ENCODE measurements around the gene OSR1. TPM values are rescaled to one million over a fixed set of nuclear protein-coding genes. Genes with fewer than 3 reads are reported as not detected.

Gene OSR1
- total RNA-seq, 2 donors from 2014 or later, result 59.7 to 67.9 TPM

DNA sequence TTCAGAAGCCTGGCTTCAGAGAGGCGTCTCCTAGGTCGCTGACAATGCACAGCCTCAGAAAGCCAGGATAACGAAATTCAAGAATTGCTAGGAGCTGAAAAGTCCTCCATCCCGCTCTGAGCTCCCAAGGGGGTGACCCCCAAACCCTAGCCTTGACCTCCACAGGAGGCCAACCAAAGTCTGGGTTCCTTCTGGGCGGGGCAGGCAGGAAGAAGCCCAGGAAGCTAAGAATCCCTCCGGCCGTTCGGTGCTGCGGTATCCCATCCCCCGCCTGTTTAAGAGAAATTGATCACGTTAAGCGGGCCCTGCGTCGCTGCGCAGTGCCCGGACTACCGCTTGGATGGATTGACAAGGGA lies 2.5 kb upstream of the OSR1 start:
- ATAC-seq (no peak), DNase-seq (no peak)
- intact Hi-C loops (cut with DNase I), result loop anchor here (1.0 to 10.0 kb wide), 7 partner anchors 271 to 926 kb away; no protein-coding TSS in a partner anchor

DNA sequence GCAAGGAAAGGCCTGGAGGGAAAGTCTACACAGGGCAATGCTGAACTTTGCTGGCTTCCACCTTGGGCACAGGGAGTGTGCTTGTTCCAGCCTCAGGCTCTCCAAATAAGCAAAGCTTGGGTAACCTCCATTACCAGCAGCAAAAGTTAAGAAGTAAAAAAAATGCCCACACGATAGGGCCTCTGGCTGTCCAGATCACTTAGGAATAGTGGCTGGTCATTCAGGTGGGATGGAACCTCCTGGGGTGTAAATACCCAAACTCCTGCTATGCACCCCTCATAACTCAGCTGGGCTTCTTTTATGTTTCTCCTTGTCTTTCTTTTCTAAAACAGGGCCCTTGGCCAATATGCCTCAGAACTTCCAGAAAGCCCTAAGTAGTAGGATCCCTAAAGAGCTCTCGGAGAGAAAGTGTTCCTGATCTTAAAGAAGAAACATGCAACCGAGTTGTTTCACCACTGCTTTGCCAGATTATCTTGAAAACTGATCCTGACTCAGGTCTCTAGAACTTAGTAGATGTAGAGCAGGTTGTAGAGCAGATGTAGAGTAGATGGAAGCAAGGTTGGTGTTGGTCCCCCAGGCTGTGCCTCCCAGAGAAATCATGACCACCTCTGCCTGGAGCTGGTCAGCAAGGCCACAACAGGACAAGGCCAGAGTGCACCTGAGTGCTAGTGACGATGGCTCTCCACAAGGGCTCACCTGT lies 2.0 kb upstream of the OSR1 start:
- DNase-seq (no peak), ATAC-seq (no peak)
- intact Hi-C loops (cut with DNase I), result loop anchor here (1.0 to 10.0 kb wide), 7 partner anchors 272 to 926 kb away; no protein-coding TSS in a partner anchor

DNA sequence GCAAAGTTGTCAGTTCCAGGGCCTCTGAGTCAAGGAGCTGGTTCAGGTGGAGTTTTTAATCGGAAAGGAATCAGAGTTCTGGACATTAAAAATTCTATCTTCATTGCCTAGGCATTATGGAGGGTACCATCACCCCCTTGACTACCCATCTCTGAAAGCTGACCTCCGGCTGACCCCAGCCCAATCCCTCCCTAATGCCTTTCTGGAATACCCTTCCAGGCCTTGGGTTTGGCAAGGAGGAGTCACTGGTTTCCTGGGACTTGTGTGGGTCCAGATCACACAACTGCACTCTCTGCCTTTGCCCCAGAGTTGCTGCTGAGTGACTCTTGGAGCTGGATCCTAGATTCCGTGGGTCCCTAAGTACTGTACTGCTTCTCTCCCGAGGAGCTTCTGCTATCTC lies 1.0 kb upstream of the OSR1 start:
- no peak for ATAC-seq
- DNase-seq, result no peak
- intact Hi-C loops (cut with DNase I), result loop anchor here in 1 of 2 donors (10.0 kb wide), 3 partner anchors 325 to 475 kb away; no protein-coding TSS in a partner anchor

DNA sequence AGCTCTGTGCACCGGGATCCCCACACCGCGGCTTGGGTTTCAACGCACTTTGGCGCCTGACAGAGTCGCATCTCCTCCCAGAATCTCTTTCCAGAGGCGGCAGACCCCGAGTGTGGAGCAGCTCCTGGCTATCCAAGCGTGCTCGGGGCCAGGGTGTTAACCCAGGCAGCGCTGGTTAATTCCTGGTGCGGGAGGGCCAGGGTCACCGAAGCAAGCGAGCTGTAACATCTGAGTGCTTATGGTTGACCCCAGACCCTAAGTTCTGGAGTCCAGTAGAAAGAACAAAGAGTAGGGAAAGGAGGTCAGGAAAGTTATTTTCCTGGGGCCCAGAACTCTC lies 566 bp upstream of the OSR1 start:
- ATAC-seq (no peak), DNase-seq (no peak)
- intact Hi-C loops (cut with DNase I), result loop anchor here in 1 of 2 donors (10.0 kb wide), 3 partner anchors 324 to 474 kb away; no protein-coding TSS in a partner anchor

DNA sequence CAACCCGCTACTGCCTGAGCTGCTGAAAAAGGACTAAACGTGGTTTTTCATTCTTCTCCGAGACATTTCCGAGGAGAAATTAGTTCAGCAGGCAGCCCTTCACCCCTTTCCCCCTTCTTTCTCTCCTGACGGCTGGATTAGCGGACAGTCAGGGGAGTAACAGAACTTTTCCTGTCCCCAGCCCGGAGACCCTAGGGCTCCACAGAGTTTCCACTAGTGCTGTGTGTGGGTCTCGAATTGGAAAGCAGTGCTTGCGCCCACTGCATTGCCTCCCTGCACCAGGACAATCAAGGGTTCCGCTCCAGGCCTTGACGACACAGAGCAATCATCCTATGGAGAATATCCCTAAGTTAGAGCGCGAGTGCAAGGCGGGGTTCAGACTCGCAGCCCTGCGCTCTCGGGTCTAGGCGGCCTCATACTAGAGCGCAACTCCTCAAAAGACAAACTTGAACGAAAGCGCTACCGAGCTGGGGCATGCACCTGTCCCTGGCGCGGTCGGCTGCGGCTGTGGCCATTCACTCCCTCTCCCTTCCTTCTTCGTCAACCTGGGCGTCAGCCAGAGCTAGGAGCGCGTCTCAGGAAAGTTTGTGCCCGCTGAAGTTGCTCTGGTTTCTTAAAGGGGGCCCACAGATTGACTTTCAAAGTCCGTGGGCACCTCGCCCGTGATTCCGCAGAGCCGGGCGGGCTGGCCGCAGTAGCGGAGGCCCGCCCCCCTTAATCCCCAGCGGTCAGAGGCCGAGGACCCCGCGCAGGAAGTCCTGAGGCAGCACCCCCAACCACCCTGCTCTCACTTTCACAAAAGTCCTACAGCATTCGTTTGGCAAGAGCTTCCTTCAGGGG lies 801 bp downstream of the OSR1 start:
- ATAC-seq (peak; percentile 10 to 21), DNase-seq (no peak)
- intact Hi-C loops (cut with DNase I), result loop anchor here in 1 of 2 donors (10.0 kb wide), 3 partner anchors 323 to 473 kb away; no protein-coding TSS in a partner anchor

DNA sequence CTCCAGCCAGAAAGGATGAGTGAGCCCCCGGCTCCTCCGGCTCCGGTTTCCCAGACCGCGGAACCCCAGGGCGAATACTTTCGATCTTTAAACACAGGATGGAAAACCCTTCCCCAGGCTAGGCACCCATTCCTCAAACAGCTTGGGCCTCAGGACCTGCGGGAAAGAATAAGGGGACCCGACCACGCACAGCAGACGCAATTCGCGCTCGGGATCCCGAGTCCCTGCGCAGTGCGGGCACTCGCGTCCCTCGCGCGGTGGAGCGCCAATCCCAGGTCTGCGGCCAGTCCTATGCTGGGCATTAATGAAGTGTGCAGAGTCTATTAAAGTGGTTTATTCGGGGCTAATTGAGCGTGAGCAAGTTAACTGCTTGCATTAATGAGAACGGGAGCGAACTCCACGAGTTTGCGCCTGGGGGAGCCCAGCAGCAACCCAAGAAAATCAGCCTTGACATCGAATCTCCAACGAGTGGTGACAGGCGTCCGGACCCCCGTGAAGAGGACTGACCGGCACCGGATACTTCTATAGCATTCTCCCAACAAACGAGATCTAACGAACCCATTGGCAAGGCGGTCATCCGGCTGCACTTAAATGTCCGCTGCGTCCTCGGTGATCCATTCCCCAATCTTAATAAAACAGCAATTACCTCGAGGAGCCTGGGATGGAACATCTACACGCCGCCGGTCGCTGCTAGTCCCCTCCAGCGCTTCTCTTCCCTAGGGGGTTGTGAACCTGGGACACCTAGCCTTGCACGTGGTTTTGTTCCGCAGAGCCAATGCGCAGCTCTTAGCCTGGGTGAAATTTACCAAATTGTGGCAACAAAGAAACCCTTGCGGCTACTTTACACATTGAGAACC lies 1.6 kb downstream of the OSR1 start:
- DNase-seq, result no peak
- intact Hi-C loops (cut with DNase I), result loop anchor here in 1 of 2 donors (10.0 kb wide), 3 partner anchors 322 to 472 kb away; no protein-coding TSS in a partner anchor
- ATAC-seq, result peak; percentile 7 to 13

DNA sequence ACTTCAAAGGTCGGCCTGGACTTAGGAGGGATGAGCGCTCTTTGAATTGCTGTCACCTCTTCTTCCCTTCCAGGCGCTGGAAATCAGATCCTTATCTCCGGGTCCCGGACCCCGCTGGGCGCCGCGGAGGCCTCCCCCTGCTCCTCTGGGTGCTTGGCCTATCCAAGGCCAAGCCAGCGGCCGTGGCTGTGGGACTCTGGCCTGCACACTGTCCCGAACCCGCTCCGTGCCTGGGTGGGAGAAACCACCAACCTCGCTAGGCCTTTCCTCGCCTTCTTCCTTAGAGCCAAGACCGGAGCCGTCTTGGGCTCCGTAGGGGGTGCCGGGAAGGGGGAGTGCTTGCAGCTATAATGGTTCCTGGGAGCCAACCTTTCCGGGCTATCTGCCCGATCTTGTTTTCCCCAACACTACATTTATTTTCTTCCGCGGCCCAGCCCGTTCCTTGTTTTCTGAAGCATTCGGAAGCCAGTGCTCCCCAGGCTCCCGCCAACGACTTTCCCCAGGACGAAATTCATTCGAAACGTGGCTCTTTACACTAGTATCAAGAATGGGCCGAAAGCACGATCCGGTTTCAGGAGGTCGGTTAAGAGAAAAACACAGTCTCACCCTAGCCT lies 2.4 kb downstream of the OSR1 start:
- ATAC-seq (peak in 1 of 2 donors; percentile 5), DNase-seq (no peak)
- intact Hi-C loops (cut with DNase I), result loop anchor here in 1 of 2 donors (10.0 kb wide), 3 partner anchors 321 to 471 kb away; no protein-coding TSS in a partner anchor

DNA sequence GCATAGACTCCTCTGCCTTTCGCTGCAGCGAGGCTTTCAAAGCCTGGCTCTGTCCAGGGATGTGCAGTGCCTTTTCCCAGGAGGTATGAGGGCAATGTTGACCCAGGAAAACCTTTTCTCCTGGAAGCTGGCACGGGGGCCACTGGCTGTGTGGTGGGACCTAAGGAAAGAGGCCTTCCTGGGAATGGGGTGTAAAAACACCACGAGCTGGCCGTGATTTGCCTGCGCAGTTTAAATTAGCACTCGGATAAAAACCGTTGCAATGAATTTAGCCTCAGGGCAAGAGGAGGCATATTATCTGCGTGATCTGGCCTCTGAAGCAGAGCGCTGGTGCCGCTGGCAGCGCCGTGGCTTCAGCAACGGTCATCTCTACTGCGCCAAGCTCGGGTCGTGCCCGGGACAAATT lies 3.0 kb downstream of the OSR1 start:
- intact Hi-C loops (cut with DNase I), result loop anchor here in 1 of 2 donors (10.0 kb wide), 3 partner anchors 321 to 471 kb away; no protein-coding TSS in a partner anchor
- peak in 1 of 2 donors; percentile 5 for ATAC-seq
- no peak for DNase-seq

DNA sequence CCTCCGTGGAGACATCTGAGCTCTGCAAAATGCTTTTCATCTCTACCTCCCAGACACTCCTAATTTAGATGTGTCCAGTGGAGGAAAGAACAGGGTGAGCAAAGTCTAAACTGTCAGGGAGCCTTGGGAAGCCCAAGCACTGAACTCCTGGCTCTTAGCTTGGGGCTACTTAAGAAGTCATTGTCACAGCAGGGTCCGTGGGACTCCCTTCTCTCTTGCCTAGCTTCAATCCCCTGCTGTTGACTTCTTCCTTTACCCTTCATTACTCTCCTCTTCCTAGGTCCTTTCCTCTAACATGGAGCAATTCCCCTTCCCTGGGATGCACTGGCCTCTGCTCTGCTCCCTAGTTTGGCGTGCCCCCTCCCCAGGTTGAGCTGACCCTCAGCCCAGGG lies 3.4 kb downstream of the OSR1 start:
- ATAC-seq, result no peak
- intact Hi-C loops (cut with DNase I), result loop anchor here in 1 of 2 donors (10.0 kb wide), 3 partner anchors 320 to 470 kb away; no protein-coding TSS in a partner anchor
- DNase-seq, result no peak

DNA sequence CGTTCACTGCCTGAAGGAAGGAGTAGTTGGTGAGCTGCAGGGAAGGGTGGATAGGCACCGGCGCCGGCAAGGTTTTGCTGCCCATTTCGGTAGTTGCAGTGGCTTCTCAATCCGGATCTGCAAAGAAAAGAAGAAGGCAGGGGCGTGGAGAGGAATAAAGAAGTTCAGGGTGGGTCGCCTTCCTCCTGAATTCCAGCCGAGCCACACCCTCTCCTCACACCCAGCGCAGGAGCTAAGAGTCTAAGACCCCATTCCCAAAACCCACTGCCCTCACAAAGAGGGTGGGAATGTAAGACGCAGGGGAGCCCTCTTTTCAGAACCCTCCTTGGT lies 4.7 kb downstream of the OSR1 start:
- ATAC-seq (no peak), DNase-seq (no peak)
- intact Hi-C loops (cut with DNase I), result loop anchor here in 1 of 2 donors (10.0 kb wide), 3 partner anchors 319 to 469 kb away; no protein-coding TSS in a partner anchor

DNA sequence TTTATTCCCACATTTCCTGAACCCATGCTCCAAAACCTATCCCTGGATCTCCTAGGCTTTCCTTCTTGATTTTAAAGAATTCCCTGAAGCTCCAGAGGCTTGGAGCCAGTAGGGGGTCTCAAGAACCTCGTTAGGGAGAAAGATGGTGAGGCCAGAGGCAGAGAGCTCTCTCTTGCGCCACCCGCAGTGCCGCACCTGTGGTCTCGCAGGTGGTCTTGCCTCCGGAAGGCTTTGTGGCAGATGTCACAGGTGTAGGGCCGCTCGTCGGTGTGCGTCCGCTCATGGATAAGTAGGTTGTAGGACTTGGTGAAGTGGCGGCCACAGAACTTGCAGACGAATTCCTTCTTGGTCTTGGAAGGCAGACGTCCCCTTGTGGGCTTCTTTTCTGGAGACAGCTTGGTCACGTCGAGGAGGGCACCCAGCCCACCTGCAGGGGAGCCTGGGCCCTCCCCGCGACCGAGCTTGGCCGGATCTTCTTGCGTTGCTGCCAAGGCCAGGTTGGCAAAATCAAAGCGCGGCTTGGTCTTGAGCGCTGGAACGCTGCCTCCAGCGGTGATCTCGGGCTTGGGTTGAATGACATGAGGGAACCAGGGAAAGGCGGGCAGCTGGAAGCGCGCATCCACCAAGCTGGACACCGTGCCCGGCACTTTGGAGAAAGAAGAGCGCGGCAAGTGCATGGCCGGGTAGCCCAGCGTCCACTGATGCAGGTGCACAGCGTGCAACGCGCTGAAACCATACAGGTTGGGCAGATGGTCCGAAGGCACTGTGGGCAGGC lies 5.3 kb downstream of the OSR1 start:
- ATAC-seq, result no peak
- no peak for DNase-seq
- intact Hi-C loops (cut with DNase I), result loop anchor here in 1 of 2 donors (10.0 kb wide), 3 partner anchors 318 to 468 kb away; no protein-coding TSS in a partner anchor

DNA sequence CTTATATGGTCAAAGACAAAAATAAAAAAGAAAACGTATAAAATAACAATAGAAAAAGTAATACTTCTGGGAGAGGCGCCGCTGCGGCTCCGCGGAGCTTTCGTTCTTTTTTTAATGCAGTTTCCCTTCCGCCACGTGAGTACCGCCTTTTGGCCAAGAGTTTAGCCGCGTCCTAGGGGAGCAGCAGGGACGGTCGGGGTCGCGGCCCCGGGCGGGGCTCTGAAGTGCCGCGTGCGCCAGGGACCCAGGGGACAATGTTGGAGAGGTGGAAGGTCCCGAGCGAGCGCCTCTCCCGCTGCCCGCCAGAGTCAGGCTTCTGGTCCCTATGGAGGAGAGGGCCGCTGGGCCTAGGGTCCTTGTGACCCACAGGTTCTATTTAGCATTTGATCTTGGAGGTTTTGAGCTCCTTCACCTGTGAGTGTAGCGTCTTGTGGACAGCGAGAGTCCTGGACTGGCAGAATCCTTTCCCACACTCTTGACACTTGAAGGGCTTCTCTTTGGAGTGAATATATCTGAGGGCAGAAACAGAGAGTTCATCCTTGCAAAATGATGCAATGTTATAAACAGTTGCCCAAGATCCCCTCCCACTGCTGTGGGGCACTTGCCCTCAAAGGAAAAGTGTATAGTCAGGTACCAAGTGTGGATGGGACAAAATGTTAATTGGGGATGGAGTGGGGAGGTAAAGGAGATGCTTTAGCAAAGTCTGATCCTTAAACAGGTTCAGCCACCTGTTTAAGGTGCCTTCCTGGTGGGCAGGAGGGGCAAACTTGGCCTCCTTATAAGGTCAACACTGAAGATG lies 6.3 kb downstream of the OSR1 start:
- intact Hi-C loops (cut with DNase I), result loop anchor here in 1 of 2 donors (10.0 kb wide), 3 partner anchors 317 to 467 kb away; no protein-coding TSS in a partner anchor
- ATAC-seq (no peak), DNase-seq (no peak)

DNA sequence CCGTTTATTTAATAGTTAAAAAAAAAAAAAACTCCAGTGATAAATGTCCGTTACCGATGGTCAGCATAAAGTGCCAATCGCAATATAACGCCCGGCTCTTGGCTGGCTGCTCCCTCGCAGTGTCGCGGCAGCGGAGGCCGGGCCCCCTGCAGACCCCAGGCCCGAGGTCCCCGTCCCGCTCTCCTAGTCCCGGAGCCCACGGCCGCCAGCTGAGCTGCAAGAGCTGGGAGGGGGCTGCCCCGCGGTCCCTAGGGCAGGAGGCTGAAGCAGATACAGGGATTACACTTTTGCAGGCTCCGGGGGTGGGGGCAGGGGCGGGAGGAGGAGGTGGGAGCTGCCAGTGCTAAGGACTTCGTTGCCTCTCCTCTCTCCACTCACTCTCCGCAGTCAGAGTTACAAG lies 6.9 kb downstream of the OSR1 start:
- ATAC-seq (no peak), DNase-seq (no peak)
- intact Hi-C loops (cut with DNase I), result loop anchor here in 1 of 2 donors (10.0 kb wide), 3 partner anchors 317 to 467 kb away; no protein-coding TSS in a partner anchor

DNA sequence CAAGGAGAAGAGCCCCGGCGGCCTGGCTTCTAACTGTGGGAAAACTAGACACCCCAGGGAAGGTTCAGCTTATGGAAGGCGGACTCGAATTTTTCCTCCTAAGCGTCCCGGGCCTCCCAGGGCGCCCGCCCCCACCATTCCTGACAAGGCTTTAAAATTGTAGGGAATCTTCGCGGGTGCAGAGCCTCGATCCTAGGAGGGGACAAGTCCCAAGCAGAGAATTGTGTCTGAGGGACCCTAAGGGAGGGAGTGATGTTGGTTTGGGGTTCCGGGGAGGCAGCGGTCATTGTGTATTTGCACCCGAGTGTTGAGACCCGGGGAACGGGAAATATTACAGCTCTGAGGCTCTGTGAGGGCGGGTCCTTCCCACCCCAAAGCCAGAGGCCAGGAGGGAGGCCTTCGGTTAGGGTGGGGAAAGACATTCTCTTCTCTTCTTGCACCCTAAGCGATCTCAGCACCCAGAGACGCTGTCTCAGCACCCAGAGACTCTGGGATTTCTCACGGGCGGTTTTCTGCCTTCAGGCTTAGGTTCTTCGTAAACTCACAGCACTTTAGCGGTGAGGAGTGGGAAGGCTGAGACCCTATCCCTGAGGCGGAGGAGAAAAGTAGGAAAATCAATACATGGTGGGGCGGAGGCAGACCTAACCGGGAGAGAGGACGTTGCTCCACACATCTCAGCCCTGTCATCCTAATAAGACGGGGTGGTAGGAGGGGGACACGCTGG lies 7.6 kb downstream of the OSR1 start:
- intact Hi-C loops (cut with DNase I), result loop anchor here in 1 of 2 donors (10.0 kb wide), 3 partner anchors 316 to 466 kb away; no protein-coding TSS in a partner anchor
- DNase-seq, result no peak
- no peak for ATAC-seq

DNA sequence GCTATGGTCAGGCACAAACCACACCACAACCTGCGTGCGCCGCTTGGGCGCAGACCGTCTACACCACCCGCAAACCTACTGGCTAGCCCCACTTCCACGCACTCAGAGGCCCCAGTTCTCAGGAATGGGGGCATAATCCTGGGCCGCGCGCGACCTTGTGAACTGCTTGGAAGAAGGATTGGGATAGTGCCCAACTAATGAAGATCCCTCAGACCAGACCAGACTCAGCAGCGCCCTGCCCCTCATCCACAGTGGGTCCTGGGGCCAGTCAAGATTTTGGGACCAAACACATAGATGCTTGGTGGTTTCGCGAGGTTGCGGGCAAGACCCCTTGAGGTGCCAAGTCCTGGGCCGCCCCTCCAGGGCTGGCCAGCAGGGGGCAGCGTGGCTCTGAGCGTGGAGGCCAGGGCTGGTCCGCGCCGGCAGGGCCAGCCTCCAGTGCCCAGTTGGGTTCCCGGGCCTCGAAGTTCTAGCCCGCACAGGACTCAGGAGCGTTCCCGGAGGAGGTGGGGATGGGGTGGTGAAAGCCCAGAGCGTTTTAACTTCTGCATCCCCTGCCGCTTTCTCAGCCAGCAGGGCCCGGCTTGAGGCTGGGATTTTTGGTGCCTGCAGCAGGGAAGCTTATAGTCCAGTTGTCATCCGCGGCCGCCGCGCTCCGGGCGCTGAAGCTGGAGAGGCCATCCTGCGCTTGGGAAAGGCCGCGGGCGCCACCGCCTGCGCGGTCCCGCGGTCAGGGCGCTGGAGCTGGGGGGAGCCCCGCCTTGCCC lies 8.3 kb downstream of the OSR1 start:
- DNase-seq (peak; percentile 67), ATAC-seq (peak in 1 of 2 donors; percentile 12)
- intact Hi-C loops (cut with DNase I), result loop anchor here in 1 of 2 donors (10.0 kb wide), 3 partner anchors 315 to 465 kb away; no protein-coding TSS in a partner anchor
